HS-5 (cell line): ENCODE data around the gene TNFRSF12A.
A peak's percentile ranks its signal among the peaks of the same experiment; 100 is the strongest.

ENCODE experiments used
- DNase-seq: peaks from one replicate; pipeline ENCODE4 v3.0.0-alpha.2; 2012; ENCODE audit warnings: low read depth

TNFRSF12A gene

GRCh38 chr16:3012828-3013420, 7.2 kb upstream of the TNFRSF12A start, which contains the start of gene CLDN9:
CLDN9 (plus strand) TSS chr16:3012923; CDS start chr16:3013363, 440 bp downstream.
- no peak for DNase-seq

GRCh38 chr16:3013491-3013951, 6.6 kb upstream of the TNFRSF12A start:
- DNase-seq, result no peak

DNA sequence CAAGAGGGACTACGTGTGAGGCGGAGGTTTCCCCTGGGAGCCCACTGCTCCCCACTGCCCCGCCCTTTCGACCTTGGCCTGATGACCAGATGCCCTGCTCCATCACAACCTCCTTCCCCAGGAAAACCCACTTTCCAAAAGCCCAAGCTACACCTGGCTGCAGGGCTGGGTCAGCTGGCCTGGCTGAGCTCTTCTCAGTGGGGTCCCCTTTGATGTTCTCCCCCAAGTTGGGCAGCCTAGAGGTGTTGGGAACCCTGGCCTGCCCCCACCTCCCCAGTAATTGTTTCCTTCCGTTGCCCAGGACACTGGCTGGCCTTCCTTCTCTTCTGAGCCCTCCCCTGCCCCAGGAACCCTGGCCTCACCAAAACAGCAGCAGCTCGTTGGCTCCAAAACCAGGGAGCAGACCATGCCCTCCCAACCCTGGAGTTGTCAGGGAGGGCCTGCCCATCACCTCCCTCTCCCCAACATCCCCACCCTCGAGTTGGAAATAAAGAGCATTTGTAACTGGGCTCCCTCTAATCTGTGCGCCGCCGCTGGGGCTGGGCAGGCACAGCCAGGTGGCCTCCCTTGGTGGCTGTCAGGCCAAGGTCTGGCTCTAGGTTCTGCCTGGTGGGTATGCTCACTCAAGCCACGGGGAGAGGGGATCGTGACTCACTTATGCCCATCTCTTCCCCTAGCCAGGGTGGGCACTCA, 6.0 kb upstream of the TNFRSF12A start:
- DNase-seq, result no peak

DNA sequence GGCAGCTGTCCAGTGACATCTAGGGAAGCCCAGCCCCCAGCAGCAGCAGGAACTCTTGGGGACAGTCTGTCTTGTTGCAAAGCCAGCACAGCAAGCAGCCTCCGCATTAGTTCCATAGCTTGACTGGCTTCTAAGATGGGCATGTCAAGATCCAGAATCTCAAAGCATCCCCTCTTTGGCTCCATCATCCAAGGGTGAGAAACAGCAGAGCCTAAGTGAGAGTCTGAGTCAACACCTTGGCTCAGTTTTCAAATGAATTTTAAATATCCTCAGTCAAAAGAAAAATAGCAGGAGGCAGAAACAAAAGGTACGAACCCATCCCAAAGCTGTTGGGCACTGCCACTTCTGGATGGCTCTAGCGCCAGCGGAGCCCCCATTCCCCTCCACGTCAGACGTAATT, 5.2 kb upstream of the TNFRSF12A start:
- no peak for DNase-seq

DNA sequence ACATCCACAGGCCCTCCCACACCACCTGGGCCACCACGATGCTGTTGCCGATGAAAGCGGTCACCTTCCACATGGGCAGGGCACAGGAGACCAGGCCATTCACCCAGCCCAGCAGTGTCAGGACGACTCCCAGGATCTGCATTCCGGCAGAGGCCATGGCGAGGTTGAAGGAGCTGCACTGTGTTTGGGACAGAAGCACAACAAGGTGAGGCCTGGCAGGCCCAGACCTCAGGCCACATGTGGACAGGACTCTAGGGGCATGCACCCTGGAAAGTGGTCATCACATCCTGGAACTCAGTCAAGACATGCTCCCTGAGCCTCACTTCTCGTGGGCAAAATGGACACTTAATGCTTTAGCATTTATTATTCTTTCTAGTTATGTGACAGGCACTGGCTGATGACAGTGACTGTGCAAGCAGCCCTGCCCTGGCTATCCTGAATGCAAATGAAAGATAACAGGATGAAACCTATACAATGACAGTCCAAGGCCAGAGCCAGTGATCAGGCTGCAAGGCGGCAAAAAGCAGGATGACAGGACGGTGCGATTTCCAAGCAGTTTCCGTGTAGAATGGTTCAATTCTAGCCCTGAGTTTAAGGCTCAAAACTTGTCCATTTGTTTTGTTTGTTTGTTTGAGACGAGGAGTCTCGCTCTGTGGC, 4.2 kb upstream of the TNFRSF12A start:
- DNase-seq, result no peak

DNA sequence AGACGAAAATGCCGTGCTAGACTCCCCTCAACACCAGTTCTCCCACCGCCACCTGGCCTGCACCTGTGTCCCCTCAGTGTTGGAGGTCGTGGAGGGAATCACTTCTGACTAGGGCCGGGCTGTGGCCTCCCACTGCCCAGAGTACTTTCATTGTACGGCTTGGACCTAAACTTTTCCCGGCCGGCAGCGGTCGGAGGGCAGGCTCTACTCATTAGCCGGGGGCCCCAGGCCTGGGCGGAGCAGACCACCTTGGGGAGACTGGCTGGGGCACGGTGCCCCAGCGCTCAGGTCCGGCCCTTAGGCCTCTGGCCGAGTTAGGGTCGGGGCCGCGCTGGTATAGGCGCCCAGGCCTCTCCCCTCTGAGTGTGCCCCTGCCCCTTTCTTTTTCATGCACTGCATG, 2.8 kb upstream of the TNFRSF12A start:
- DNase-seq, result no peak

DNA sequence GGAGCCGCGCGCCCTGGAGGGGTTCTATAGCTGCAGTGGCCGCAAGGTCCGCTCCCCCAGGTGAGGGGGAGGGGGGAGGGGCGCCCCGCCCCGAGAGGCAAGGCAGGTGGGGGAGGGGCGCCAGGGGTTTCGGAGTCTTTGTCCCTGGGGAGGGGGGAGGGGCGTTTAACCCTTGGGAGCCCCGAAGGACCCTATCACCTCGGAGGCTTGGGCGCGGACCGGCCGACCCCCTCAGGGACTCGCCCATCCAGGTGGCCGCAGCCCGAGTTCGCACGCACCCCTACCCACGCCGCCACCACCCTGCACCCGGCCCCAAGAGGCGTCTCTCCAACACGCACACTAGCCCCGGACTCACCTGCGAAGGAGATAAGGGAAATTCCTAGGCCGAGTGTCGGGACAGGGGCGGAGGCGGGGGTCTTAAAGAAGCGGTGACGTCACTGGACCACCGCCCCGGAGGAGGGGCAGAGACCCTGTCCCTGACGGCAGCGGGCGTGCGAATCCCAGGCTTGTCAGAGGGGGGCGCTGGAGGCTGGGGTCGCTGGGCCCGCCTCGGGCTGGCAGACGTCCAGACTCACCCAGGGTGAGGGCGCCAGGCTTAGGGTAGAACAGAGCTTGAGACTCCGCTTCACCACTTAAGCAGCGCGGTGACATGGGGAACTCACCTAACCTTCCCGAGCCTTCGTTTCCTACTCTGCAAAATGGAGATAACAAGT, 2.2 kb upstream of the TNFRSF12A start, which contains the start of gene CLDN6:
CLDN6 (minus strand) TSS at position 390 of the 713 bp plus-strand sequence. CDS start 2,162 bp downstream, outside the sequence.
- DNase-seq, result no peak

DNA sequence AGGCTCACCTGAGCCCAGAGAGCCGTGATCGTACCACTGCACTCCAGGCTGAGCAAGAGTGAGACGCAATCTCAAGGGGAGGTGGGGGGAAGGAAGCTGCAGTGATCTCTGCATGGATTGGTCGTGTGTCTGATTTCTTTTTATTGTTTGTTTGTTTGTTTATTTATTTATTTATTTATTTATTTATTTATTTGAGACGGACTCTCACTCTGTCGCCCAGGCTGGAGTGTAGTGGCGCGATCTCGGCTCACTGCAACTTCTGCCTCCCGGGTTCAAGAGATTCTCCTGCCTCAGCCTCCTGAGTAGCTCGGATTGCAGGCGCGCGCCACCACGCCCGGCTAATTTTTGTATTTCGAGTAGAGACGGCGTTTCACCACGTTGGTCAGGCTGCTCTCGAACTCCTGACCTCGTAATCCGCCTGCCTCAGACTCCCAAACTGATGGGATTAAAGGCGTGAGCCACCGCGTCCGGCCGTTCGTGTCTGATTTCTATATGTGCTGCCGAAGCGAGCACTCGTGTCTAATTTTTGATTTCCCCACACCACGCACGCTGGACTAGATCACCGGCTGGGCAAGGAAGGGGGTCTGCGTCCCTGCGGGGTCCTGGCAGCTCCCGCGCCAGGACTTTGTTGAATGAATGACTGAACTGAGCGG, 448 bp upstream of the TNFRSF12A start:
- no peak for DNase-seq

- peak; percentile 78 for DNase-seq
These were observed 658 bp downstream of the TNFRSF12A start for GRCh38 chr16:3020604-3021448.

GRCh38 chr16:3021449-3022207, 1.5 kb downstream of the TNFRSF12A start:
- DNase-seq, result peak; percentile 81

DNA sequence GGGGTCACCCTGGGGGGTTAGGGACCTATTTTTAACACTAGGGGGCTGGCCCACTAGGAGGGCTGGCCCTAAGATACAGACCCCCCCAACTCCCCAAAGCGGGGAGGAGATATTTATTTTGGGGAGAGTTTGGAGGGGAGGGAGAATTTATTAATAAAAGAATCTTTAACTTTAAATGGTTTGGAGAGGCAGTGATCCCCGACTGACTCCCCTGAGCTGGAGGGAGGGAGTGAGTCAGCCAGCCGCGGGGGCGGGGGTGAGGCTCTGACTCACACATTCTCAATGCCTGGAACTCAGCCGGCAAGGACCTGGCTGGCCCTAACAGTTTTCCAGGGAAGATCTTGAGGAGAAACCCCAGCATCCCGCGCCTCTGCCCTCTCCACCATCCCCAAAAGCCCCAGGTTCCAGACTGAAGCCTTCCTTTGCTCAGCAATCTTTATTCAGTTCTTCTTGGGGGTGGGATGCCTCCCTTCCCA, 2.1 kb downstream of the TNFRSF12A start:
- DNase-seq, result peak; percentile 79

- peak; percentile 49 for DNase-seq
These were observed 2.7 kb downstream of the TNFRSF12A start for GRCh38 chr16:3022684-3023414.

GRCh38 chr16:3023415-3023668, 3.2 kb downstream of the TNFRSF12A start:
- peak; percentile 72 for DNase-seq

GRCh38 chr16:3023669-3024478, 3.7 kb downstream of the TNFRSF12A start, which contains the start of the genes HCFC1R1 and THOC6:
HCFC1R1 (minus strand) TSS chr16:3023942; CDS start chr16:3023941, 1 bp downstream.
THOC6 (plus strand) TSS chr16:3024035; CDS start chr16:3024327, 292 bp downstream.
- peak; percentile 89 for DNase-seq

- DNase-seq, result no peak
These were observed 5.1 kb downstream of the TNFRSF12A start for GRCh38 chr16:3025032-3026002.

DNA sequence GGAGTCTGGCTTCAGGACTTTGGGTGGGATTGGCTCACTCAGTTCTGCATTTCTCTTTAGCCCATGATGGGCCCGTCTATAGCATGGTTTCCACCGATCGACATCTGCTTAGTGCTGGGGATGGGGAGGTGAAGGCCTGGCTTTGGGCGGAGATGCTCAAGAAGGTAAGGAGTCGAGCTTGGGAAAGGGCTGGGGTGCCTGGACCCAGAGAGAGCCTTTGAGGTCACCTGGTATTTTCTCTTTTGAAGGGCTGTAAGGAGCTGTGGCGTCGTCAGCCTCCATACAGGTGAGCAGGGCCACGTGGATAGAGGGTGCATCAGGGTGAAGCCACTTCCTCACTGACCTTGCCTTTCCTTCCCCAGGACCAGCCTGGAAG, 5.8 kb downstream of the TNFRSF12A start:
- DNase-seq, result no peak
